H1 (cell line): Measurements from ENCODE around the gene TUBA4B. TPM values are rescaled to one million over a fixed set of nuclear protein-coding genes. Genes with fewer than 3 reads are reported as not detected.

Experiments
- CTCF ChIA-PET: fragments of 300-600 bp; sonication (Branson Sonifier 250); formaldehyde crosslinking; loops from one replicate; lab custom pipeline; 2021; ENCODE audit not compliant: partially characterized antibody; lab: Charles Lee
- POLR2A ChIA-PET: fragments of 300-600 bp; sonication (Branson Sonifier 250); formaldehyde crosslinking; loops from one replicate; lab custom pipeline; 2021; ENCODE audit warnings: inconsistent platforms; ENCODE audit not compliant: partially characterized antibody; lab: Charles Lee
- DNase-seq, 2 experiments: peaks; one replicate each; pipeline versions ENCODE4 v3.0.0 to v3.0.0-alpha.2; 2010 to 2022; ENCODE audit warnings: low spot score in 2 of 2, low read depth in 1 of 2, mixed read lengths in 1 of 2
- FAIRE-seq: peaks from 2 replicates; lab custom pipeline; 2011; peaks lifted over from hg19 to GRCh38; lab: Jason Lieb, UNC
- H2AFZ ChIP-seq: 2 replicates; pipeline ENCODE4 v1.8.1; 2012; ENCODE audit warnings: low read length, inconsistent platforms
- H2AK5ac ChIP-seq: 2 replicates; pipeline ENCODE4 v1.6.1; 2013; ENCODE audit warnings: low read depth, low read length
- H2BK120ac ChIP-seq: replicated peaks from 2 replicates; pipeline ENCODE3; 2013; ENCODE audit warnings: low read depth, low read length, inconsistent platforms
- H2BK12ac ChIP-seq: 2 replicates; pipeline ENCODE4 v1.6.1; 2013; ENCODE audit warnings: low read depth, low read length
- H2BK15ac ChIP-seq: 2 replicates; pipeline ENCODE4 v1.6.1; 2013; ENCODE audit warnings: low read length
- H2BK20ac ChIP-seq: 2 replicates; pipeline ENCODE4 v1.6.1; 2013; ENCODE audit warnings: low read length
- H2BK5ac ChIP-seq: 2 replicates; pipeline ENCODE4 v1.6.1; 2013; ENCODE audit warnings: low read depth, low read length
- H3K14ac ChIP-seq: 2 replicates; pipeline ENCODE4 v1.6.1; 2013; ENCODE audit warnings: inconsistent platforms; ENCODE audit not compliant: insufficient read length
- H3K18ac ChIP-seq: 2 replicates; pipeline ENCODE4 v1.6.1; 2013; ENCODE audit warnings: low read length; ENCODE audit errors: extremely low read depth
- H3K23ac ChIP-seq: 2 replicates; pipeline ENCODE4 v1.6.1; 2013; ENCODE audit warnings: inconsistent platforms; ENCODE audit not compliant: insufficient read length
- H3K23me2 ChIP-seq: 2 replicates; pipeline ENCODE4 v1.6.1; 2013; ENCODE audit warnings: low read depth, low read length
- H3K27ac ChIP-seq: 2 replicates; pipeline ENCODE4 v1.6.1; 2011; ENCODE audit warnings: low read depth, low read length, inconsistent platforms
- H3K27me3 ChIP-seq, 4 experiments: replicated peaks in 1 of 4; 1 replicate in 1 of 4; 2 replicates in 3 of 4; pipeline versions ENCODE4 v1.6.1 to v1.8.1; 2011 to 2013; ENCODE audit warnings: low read length in 3 of 4, mild to moderate bottlenecking in 3 of 4, inconsistent platforms in 2 of 4, mixed read lengths in 2 of 4, moderate library complexity in 1 of 4; ENCODE audit not compliant: control insufficient read depth in 3 of 4, insufficient read depth in 3 of 4; ENCODE audit errors: extremely low read depth in 1 of 4
- H3K36me3 ChIP-seq, 4 experiments: 2 replicates each; pipeline versions ENCODE4 v1.6.1 to v1.8.1; 2011 to 2013; ENCODE audit warnings: mild to moderate bottlenecking in 4 of 4, low read length in 3 of 4, moderate library complexity in 2 of 4, control low read depth in 1 of 4, inconsistent platforms in 1 of 4; ENCODE audit not compliant: insufficient read depth in 4 of 4, control insufficient read depth in 2 of 4
- H3K4ac ChIP-seq: replicated peaks from 2 replicates; pipeline ENCODE3; 2013; ENCODE audit warnings: low read length, low read depth, mixed read lengths, inconsistent platforms; ENCODE audit not compliant: insufficient read length
- H3K4me1 ChIP-seq, 4 experiments: replicated peaks in 1 of 4; 1 replicate in 1 of 4; 2 replicates in 3 of 4; pipeline versions ENCODE4 v1.6.1 to v1.8.1; 2011 to 2013; ENCODE audit warnings: low read length in 3 of 4, inconsistent platforms in 2 of 4, mixed read lengths in 1 of 4; ENCODE audit not compliant: insufficient read depth in 4 of 4, control insufficient read depth in 3 of 4
- H3K4me2 ChIP-seq, 2 experiments: 2 replicates each; pipeline versions ENCODE4 v1.6.1 to v1.8.1; 2011 to 2013; ENCODE audit warnings: low read depth in 2 of 2, low read length in 2 of 2, control low read depth in 1 of 2, inconsistent platforms in 1 of 2, mild to moderate bottlenecking in 1 of 2; ENCODE audit not compliant: insufficient read depth in 1 of 2
- H3K4me3 ChIP-seq, 4 experiments: fragments of 200-600, 300-600 bp in 1 of 4; sonication (generic), shearing (Covaris generic), sonication (Bioruptor Twin) in 1 of 4; 2 replicates each; pipeline versions ENCODE4 v1.5.1 to v1.8.1; 2011 to 2016; ENCODE audit warnings: low read length in 4 of 4, low read depth in 3 of 4, control low read depth in 2 of 4, inconsistent platforms in 2 of 4, mild to moderate bottlenecking in 2 of 4, mixed read lengths in 1 of 4, moderate library complexity in 1 of 4; ENCODE audit not compliant: insufficient read depth in 2 of 4; ENCODE audit errors: extremely low read depth in 1 of 4
- H3K56ac ChIP-seq: replicated peaks from 2 replicates; pipeline ENCODE3; 2013; ENCODE audit warnings: low read depth, mild to moderate bottlenecking, mixed read lengths, low read length, inconsistent platforms; ENCODE audit not compliant: insufficient read length
- H3K79me1 ChIP-seq: 2 replicates; pipeline ENCODE4 v1.6.1; 2013; ENCODE audit warnings: low read depth, low read length, control low read depth
- H3K79me2 ChIP-seq, 2 experiments: 2 replicates each; pipeline versions ENCODE4 v1.6.1 to v1.8.1; 2012 to 2013; ENCODE audit warnings: low read length in 2 of 2, mild to moderate bottlenecking in 2 of 2, inconsistent platforms in 1 of 2; ENCODE audit not compliant: insufficient read depth in 2 of 2, control insufficient read depth in 1 of 2
- H3K9ac ChIP-seq, 4 experiments: replicated peaks in 1 of 4; 1 replicate in 1 of 4; 2 replicates in 3 of 4; pipeline versions ENCODE4 v1.6.1 to v1.8.1; 2011 to 2013; ENCODE audit warnings: low read depth in 3 of 4, low read length in 3 of 4, control low read depth in 2 of 4, mild to moderate bottlenecking in 2 of 4, moderate library complexity in 2 of 4, inconsistent platforms in 1 of 4; ENCODE audit errors: extremely low read depth in 1 of 4
- H3K9me3 ChIP-seq, 2 experiments: 2 replicates each; pipeline versions ENCODE4 v1.6.1 to v1.8.1; 2012 to 2013; ENCODE audit warnings: mild to moderate bottlenecking in 2 of 2, moderate library complexity in 2 of 2, control low read depth in 1 of 2, inconsistent platforms in 1 of 2, low read depth in 1 of 2, low read length in 1 of 2, mixed read lengths in 1 of 2; ENCODE audit not compliant: insufficient read depth in 2 of 2
- H4K20me1 ChIP-seq, 2 experiments: replicated peaks in 1 of 2; 2 replicates each; pipeline versions ENCODE3 to v1.8.1; 2011 to 2013; ENCODE audit warnings: inconsistent platforms in 2 of 2, low read length in 2 of 2, mild to moderate bottlenecking in 1 of 2; ENCODE audit not compliant: insufficient read depth in 2 of 2, control insufficient read depth in 1 of 2
- H4K5ac ChIP-seq: 2 replicates; pipeline ENCODE4 v1.6.1; 2013; ENCODE audit warnings: low read length, low read depth, mixed read lengths, inconsistent platforms; ENCODE audit not compliant: insufficient read length
- H4K8ac ChIP-seq: 2 replicates; pipeline ENCODE4 v1.8.0; 2013; ENCODE audit warnings: mild to moderate bottlenecking, moderate library complexity, low read length, inconsistent platforms; ENCODE audit not compliant: insufficient read depth; ENCODE audit errors: extremely low read depth
- H4K91ac ChIP-seq: replicated peaks from 2 replicates; pipeline ENCODE3; 2013; ENCODE audit warnings: low read length, mixed read lengths, inconsistent platforms; ENCODE audit not compliant: insufficient read length
- CBX8 ChIP-seq: fragments of 300-800, 300-1000 bp; sonication (generic); IDR thresholded peaks from 2 replicates; pipeline ENCODE4 v1.7.1; 2016; ENCODE audit warnings: low read depth, low read length, borderline replicate concordance
- CEBPB ChIP-seq: IDR thresholded peaks from 2 replicates; pipeline ENCODE4 v1.6.1; 2012; ENCODE audit warnings: low read depth, low read length
- FOSL1 ChIP-seq: IDR thresholded peaks from 2 replicates; pipeline ENCODE4 v1.6.1; 2011; ENCODE audit warnings: mild to moderate bottlenecking, low read depth, low read length, moderate library complexity; ENCODE audit not compliant: insufficient read depth
- POLR2AphosphoS5 ChIP-seq: IDR thresholded peaks from 2 replicates; pipeline ENCODE4 v1.6.1; 2011; ENCODE audit warnings: low read depth, low read length
- RAD21 ChIP-seq, 2 experiments: IDR thresholded peaks in 1 of 2; conservative IDR thresholded peaks in 1 of 2; 2 replicates each; pipeline ENCODE4 v1.6.1; 2011; ENCODE audit warnings: low read depth in 2 of 2, low read length in 2 of 2, improper control_type of control experiment in 1 of 2, inconsistent platforms in 1 of 2, mild to moderate bottlenecking in 1 of 2, moderate library complexity in 1 of 2
- RBBP5 ChIP-seq: IDR thresholded peaks from 2 replicates; pipeline ENCODE4 v1.7.1; 2012; ENCODE audit warnings: low read depth, mild to moderate bottlenecking, inconsistent platforms, low read length, moderate library complexity, borderline replicate concordance
- SIRT6 ChIP-seq: IDR thresholded peaks from one replicate; pipeline ENCODE4 v1.7.1; 2012; ENCODE audit warnings: low read length, inconsistent platforms
- TBP ChIP-seq: IDR thresholded peaks from 2 replicates; pipeline ENCODE4 v1.6.1; 2011; ENCODE audit warnings: low read depth, low read length, improper control_type of control experiment
- YY1 ChIP-seq: IDR thresholded peaks from 2 replicates; pipeline ENCODE4 v1.6.1; 2011; ENCODE audit warnings: low read depth, mild to moderate bottlenecking, low read length
- ZNF274 ChIP-seq: IDR thresholded peaks from 2 replicates; pipeline ENCODE4 v1.7.0; 2012; ENCODE audit warnings: low read length, borderline replicate concordance; ENCODE audit errors: extremely low read depth
- WGBS, 2 experiments: shearing (Covaris generic) in 1 of 2; methylation state at CpG; one replicate each; pipeline versions ENCODE4 v1.1.6 to v1.1.7; 2013 to 2015; ENCODE audit warnings: low lambda C conversion rate in 2 of 2, mixed read lengths in 2 of 2, inconsistent platforms in 1 of 2, low coverage in 1 of 2, missing lambda C conversion rate in 1 of 2; ENCODE audit not compliant: insufficient replicate concordance in 2 of 2, insufficient coverage in 1 of 2, insufficient read length in 1 of 2; ENCODE audit errors: extremely low coverage in 1 of 2, missing lambda C conversion rate in 1 of 2; 5-methylcytosine and 5-hydroxymethylcytosine counted together
- polyA plus RNA-seq, 7 experiments: library from polyadenylated mRNA; depleted of rRNA in 3 of 7; stranded (reverse) in 5 of 7; unstranded in 2 of 7; fragments of >200 nt in 5 of 7; fragments of 200-250 nt in 2 of 7; gene quantifications; 1 replicate in 5 of 7; 2 replicates in 1 of 7; 4 replicates in 1 of 7; pipeline versions ENCODE4 v1.2.1 to v1.2.3, GENCODE V29; 2011 to 2013; ENCODE audit warnings: missing spikeins in 2 of 7, mixed read lengths in 2 of 7
- total RNA-seq: library from RNA; stranded (reverse); fragmentation: NEBNext Ultra II Directional; extraction: Animal tissue kit (Norgen Biotek cat#: 25700); gene quantifications from 2 replicates; pipeline ENCODE4 v1.2.1, GENCODE V29; 2021

Gene TUBA4B
- total and polyA plus RNA-seq, 2 of the 8 experiments (the other 6 are each of a cell fraction or from before 2014, with no cell fraction given), result 0.08 to 0.24 TPM

- peaks cover 0 to 2% of the 10 kb centered on the region in 2 experiments for H4K20me1 ChIP-seq
- no peaks in the 10 kb centered on the region for H3K79me1 ChIP-seq
- no peak overlapping the region for H2AFZ ChIP-seq
- no peak overlapping the region for H4K91ac ChIP-seq
- 0 out of 4 replicates have a peak, but pooled peaks cover 0 to 5% of the 10 kb centered on the region in 2 experiments for H3K9me3 ChIP-seq
- FAIRE-seq (no peak), DNase-seq (no peak)
- H3K27ac ChIP-seq, result no peak overlapping the region
- no peak overlapping the region for H2BK120ac ChIP-seq
- no peak overlapping the region for H2BK20ac ChIP-seq
- TF ChIP-seq FOSL1 (no peak), TBP (no peak), YY1 (no peak), ZNF274 (no peak), RBBP5 (no peak), POLR2AphosphoS5 (no peak), SIRT6 (no peak), CBX8 (no peak), RAD21 (IDR thresholded peaks at IDR 0.05 in 1 of 2, conservative IDR thresholded peaks at IDR 0.05 in 1 of 2; ENCODE audit: low read depth in 2 of 2, low read length in 2 of 2) (no peak), CEBPB (no peak)
- WGBS, 2 experiments, result 83% methylated on average over 4 of the region's 4 CpGs; no CpG with 5 or more reads in 1 of the 2 experiments
- no peak overlapping the region for H3K56ac ChIP-seq
- H2AK5ac ChIP-seq, result no peak overlapping the region
- no peaks in the 10 kb centered on the region for H3K79me2 ChIP-seq
- no peak overlapping the region for H2BK15ac ChIP-seq
- H3K36me3 ChIP-seq, result no peaks in the 10 kb centered on the region
- H3K4me1 ChIP-seq, result peaks cover 0 to 4% (median 0%) of the 10 kb centered on the region in 4 experiments; a peak in 2 of 7 replicates
- ChIA-PET POLR2A (interaction anchor here (0.7 to 4.3 kb wide), 5 partner anchors 13 to 113 kb away, joined by 3 to 33 read pairs (median 3); partner anchors contain the start of genes DNAJB2, GLB1L, STK16 and TUBA4B), CTCF (interaction anchor here (0.9 to 11.7 kb wide), 12 partner anchors 10 to 312 kb away, joined by 3 to 220 read pairs (median 4); partner anchors contain the start of genes DNAJB2, PTPRN and TUBA4B)
- no peak overlapping the region for H2BK5ac ChIP-seq
- no peak overlapping the region for H3K4me3 ChIP-seq
- no peak overlapping the region for H3K14ac ChIP-seq
- no peak overlapping the region for H3K23ac ChIP-seq
- H3K18ac ChIP-seq, result no peak overlapping the region
- no peak overlapping the region for H3K4ac ChIP-seq
- H3K9ac ChIP-seq, result no peak overlapping the region
- H3K23me2 ChIP-seq, result peaks cover 4% of the 10 kb centered on the region; the same call in 1 of the 2 replicates
- no peak overlapping the region for H4K5ac ChIP-seq
- no peak overlapping the region for H2BK12ac ChIP-seq
- H3K4me2 ChIP-seq, result no peak overlapping the region
- peaks cover 0 to 23% (median 13%) of the 10 kb centered on the region in 4 experiments; a peak in 6 of 7 replicates for H3K27me3 ChIP-seq
- no peak overlapping the region for H4K8ac ChIP-seq
Measured at GRCh38 chr2:219291910-219292490, 39.0 kb downstream of the TUBA4B start.
